Erythroblast (primary cell): ENCODE results near the gene POLR1A.

Experiments
- GATA1 ChIP-seq: IDR thresholded peaks from 2 replicates; pipeline ENCODE4 v1.6.1; 2011; ENCODE audit warnings: low read depth, mild to moderate bottlenecking, control low read depth, low read length, moderate library complexity
- POLR2A ChIP-seq: IDR thresholded peaks from 2 replicates; pipeline ENCODE4 v1.6.1; 2011; ENCODE audit warnings: mild to moderate bottlenecking, low read length

DNA sequence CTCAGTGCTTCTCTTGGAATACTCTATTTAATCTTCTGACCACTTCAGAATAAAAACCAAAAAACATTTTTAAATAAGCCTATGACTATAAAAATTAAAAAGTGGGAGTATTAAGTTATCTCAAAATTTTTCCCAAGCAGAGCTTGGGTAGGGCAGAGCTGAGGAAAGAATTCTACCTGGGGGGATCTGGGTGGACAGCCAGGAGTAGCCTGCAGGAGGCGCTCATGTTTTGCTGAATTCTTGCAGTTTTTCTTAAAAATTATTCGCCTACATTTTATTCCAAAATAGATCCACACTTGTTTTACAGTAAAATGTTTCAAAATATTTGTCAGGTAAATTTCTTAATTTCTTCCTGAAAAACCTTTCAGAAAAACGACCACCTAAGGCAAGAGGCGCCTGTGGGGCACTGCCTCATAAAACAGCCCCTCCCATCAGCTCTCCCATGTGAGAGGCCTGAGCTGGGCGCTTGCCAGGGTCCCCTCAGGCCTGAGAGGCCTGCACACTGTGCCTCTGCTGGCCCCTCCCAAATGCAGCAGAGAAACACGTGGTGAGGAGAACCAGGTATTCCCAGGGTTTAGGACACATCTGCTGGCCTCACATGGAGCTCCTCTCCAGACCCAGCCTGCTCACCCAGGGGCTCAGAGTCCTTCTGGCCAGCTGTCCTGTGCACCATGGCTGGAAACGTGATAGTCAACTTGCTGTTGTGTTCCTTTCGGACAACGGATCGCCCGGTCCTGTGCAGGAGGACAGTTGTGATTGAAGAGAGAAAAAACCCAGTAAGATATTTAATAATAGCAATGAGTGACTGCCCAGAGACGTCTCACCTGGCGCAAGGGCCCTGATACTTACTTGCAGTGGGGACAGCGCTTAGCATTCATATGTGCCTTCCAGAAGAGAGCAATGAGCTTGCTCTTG lies 17.5 kb downstream of the POLR1A start:
- TF ChIP-seq POLR2A (no peak), GATA1 (no peak)
